ENCODE data around the gene UIMC1.
"Not testable (repeated sequence)": the region's sequence is repeated elsewhere in the genome, so short reads cannot be mapped to it uniquely, and the experiment has no call there.

The UIMC1 gene

GRCh38 chr5:177008716-177009115 lies 2.1 kb upstream of the UIMC1 start:
- DNase-seq (ENCODE audit: low read depth in 2 of 3, low spot score in 1 of 3), result no peak

- peak; percentile 45 to 67 (median 47) for DNase-seq (ENCODE audit: low read depth in 2 of 3, low spot score in 1 of 3)
Observed at GRCh38 chr5:177005619-177006264, 837 bp downstream of the UIMC1 start.

- no peak for DNase-seq (ENCODE audit: low read depth in 2 of 3, low spot score in 1 of 3)
Observed at GRCh38 chr5:177004961-177005360, 1.6 kb downstream of the UIMC1 start.

- DNase-seq (ENCODE audit: low read depth in 2 of 3, low spot score in 1 of 3), result no peak
Observed at GRCh38 chr5:177003649-177004048, 2.9 kb downstream of the UIMC1 start.

- not testable (repeated sequence) for DNase-seq (ENCODE audit: low read depth in 2 of 3, low spot score in 1 of 3)
Observed at GRCh38 chr5:176999526-176999925, 7.1 kb downstream of the UIMC1 start.

GRCh38 chr5:176998828-176999227 lies 7.8 kb downstream of the UIMC1 start:
- no peak for DNase-seq (ENCODE audit: low read depth in 2 of 3, low spot score in 1 of 3)

GRCh38 chr5:176996780-176997179 lies 9.8 kb downstream of the UIMC1 start:
- no peak for DNase-seq (ENCODE audit: low read depth in 2 of 3, low spot score in 1 of 3)

GRCh38 chr5:176995896-176996767 lies 10.4 kb downstream of the UIMC1 start:
- DNase-seq (ENCODE audit: low read depth in 2 of 3, low spot score in 1 of 3), result no peak

GRCh38 chr5:176995122-176995490 lies 11.5 kb downstream of the UIMC1 start:
- DNase-seq (ENCODE audit: low read depth in 2 of 3, low spot score in 1 of 3), result no peak

GRCh38 chr5:176994460-176995121 lies 12.0 kb downstream of the UIMC1 start:
- DNase-seq (ENCODE audit: low read depth in 2 of 3, low spot score in 1 of 3), result no peak

- not testable (repeated sequence) for DNase-seq (ENCODE audit: low read depth in 2 of 3, low spot score in 1 of 3)
Observed at GRCh38 chr5:176993081-176993480, 13.5 kb downstream of the UIMC1 start.

GRCh38 chr5:176987583-176987982 lies 19.0 kb downstream of the UIMC1 start:
- DNase-seq (ENCODE audit: low read depth in 2 of 3, low spot score in 1 of 3), result no peak

GRCh38 chr5:176986280-176986679 lies 20.3 kb downstream of the UIMC1 start:
- DNase-seq (ENCODE audit: low read depth in 2 of 3, low spot score in 1 of 3), result no peak

GRCh38 chr5:176985516-176985915 lies 21.1 kb downstream of the UIMC1 start:
- no peak for DNase-seq (ENCODE audit: low read depth in 2 of 3, low spot score in 1 of 3)

GRCh38 chr5:176984176-176984575 lies 22.4 kb downstream of the UIMC1 start:
- DNase-seq (ENCODE audit: low read depth in 2 of 3, low spot score in 1 of 3), result not testable (repeated sequence)

GRCh38 chr5:176983593-176983992 lies 23.0 kb downstream of the UIMC1 start:
- not testable (repeated sequence) for DNase-seq (ENCODE audit: low read depth in 2 of 3, low spot score in 1 of 3)

- DNase-seq (ENCODE audit: low read depth in 2 of 3, low spot score in 1 of 3), result not testable (repeated sequence)
Observed at GRCh38 chr5:176983112-176983511, 23.5 kb downstream of the UIMC1 start.

- DNase-seq (ENCODE audit: low read depth in 2 of 3, low spot score in 1 of 3), result no peak
Observed at GRCh38 chr5:176980818-176981217, 25.8 kb downstream of the UIMC1 start.

- no peak for DNase-seq (ENCODE audit: low read depth in 2 of 3, low spot score in 1 of 3)
Observed at GRCh38 chr5:176979669-176980068, 26.9 kb downstream of the UIMC1 start.

- no peak for DNase-seq (ENCODE audit: low read depth in 2 of 3, low spot score in 1 of 3)
Observed at GRCh38 chr5:176965633-176966032, 40.9 kb downstream of the UIMC1 start.

- no peak for DNase-seq (ENCODE audit: low read depth in 2 of 3, low spot score in 1 of 3)
Observed at GRCh38 chr5:176959051-176959450, 47.5 kb downstream of the UIMC1 start.

GRCh38 chr5:176956756-176957155 lies 49.8 kb downstream of the UIMC1 start:
- no peak for DNase-seq (ENCODE audit: low read depth in 2 of 3, low spot score in 1 of 3)

All from stimulated activated CD4-positive, alpha-beta T cell treated with anti-CD3 and anti-CD28 coated beads, Interleukin-12 subunit alpha, Interleukin-12 subunit beta, amount 100 ng/mL, for 48 hours (primary cell).